ENCODE results near the gene SAMSN1.

GRCh38 chr21:14542638-14543037, 3.5 kb downstream of the SAMSN1 start:
- no peak for TF ChIP-seq CTCF (IDR thresholded peaks at IDR 0.05; ENCODE audit: control extremely low read depth in 1 of 3, insufficient read depth in 1 of 3, low read depth in 1 of 3, low read length in 3 of 3)
- TF ChIP-seq POLR2AphosphoS5 (IDR thresholded peaks at IDR 0.05; ENCODE audit: low read depth, low read length), result no peak

Measured in H1 (cell line).